ENCODE data around the gene C12orf42. TPM values are rescaled to one million over a fixed set of nuclear protein-coding genes. Genes with fewer than 3 reads are reported as not detected.

The C12orf42 gene
- total and polyA plus RNA-seq, 4 donors, result 0.14 to 0.17 TPM; not detected in 2

DNA sequence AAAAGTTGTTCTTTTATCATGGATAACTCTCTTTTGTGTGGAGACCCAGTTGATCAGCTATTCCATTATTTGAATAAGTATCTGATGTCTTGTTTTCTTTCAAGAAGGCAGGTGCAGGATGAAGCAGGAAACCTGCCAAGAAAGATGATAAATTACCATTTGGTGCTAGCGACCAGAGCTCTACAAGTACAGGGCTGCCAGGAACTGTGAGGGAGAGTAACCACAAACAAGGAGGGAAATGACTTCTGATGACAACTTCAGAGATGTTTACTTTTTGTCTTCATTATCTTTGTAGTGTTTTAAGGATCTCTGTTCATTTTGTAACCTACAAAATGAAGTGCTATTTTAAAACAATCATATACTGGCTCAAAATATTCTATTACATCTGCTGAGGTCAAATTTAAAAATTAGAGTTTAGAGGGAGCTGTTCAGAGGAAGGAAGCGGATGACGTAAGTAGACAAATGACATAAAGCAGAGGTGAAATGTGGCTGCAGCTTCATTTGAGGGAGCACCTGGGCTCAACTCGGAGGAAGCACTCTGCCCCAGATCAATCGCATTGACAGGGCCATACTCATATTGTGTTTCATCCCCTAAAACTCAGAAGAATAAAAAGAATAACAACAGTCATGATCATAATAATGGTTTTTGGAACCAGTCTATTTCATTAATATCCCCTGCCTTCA, 226.8 kb downstream of the C12orf42 start:
- Histone ChIP-seq H3K9ac (ENCODE audit: low read depth in 1 of 2, low read length in 2 of 2) (no peak overlapping the region), H3K4me1 (ENCODE audit: control insufficient read depth in 4 of 4, insufficient read depth in 4 of 4, low read length in 3 of 4) (no peaks in the 10 kb centered on the region), H3K4me3 (ENCODE audit: low read depth in 1 of 3, low read length in 3 of 3) (no peak overlapping the region), H3K27ac (ENCODE audit: low read depth in 1 of 2, low read length in 2 of 2) (no peak overlapping the region), H3K36me3 (ENCODE audit: control insufficient read depth in 4 of 4, insufficient read depth in 3 of 4, low read depth in 1 of 4, low read length in 3 of 4) (no peaks in the 10 kb centered on the region), H3K9me3 (ENCODE audit: control insufficient read depth in 4 of 4, low read length in 3 of 4) (no peaks in the 10 kb centered on the region), H3K27me3 (ENCODE audit: control insufficient read depth in 4 of 4, insufficient read depth in 4 of 4, low read length in 3 of 4) (no peaks in the 10 kb centered on the region)
- 67% methylated on average over 5 of the region's 5 CpGs for WGBS
- TF ChIP-seq ZBTB33 (IDR thresholded peaks at IDR 0.05), result no peak
- no peak for DNase-seq (ENCODE audit: low spot score)

GRCh38 chr12:103257763-103258162, 238.0 kb downstream of the C12orf42 start:
- Histone ChIP-seq H3K9me3 (ENCODE audit: control insufficient read depth in 4 of 4, low read length in 3 of 4) (no peaks in the 10 kb centered on the region), H3K27ac (ENCODE audit: low read depth in 1 of 2, low read length in 2 of 2) (no peak overlapping the region), H3K36me3 (ENCODE audit: control insufficient read depth in 4 of 4, insufficient read depth in 3 of 4, low read depth in 1 of 4, low read length in 3 of 4) (no peaks in the 10 kb centered on the region), H3K9ac (ENCODE audit: low read depth in 1 of 2, low read length in 2 of 2) (no peak overlapping the region), H3K4me1 (ENCODE audit: control insufficient read depth in 4 of 4, insufficient read depth in 4 of 4, low read length in 3 of 4) (no peaks in the 10 kb centered on the region), H3K4me3 (ENCODE audit: low read depth in 1 of 3, low read length in 3 of 3) (no peak overlapping the region), H3K27me3 (ENCODE audit: control insufficient read depth in 4 of 4, insufficient read depth in 4 of 4, low read length in 3 of 4) (no peaks in the 10 kb centered on the region)
- WGBS, result 69% methylated on average over 2 of the region's 2 CpGs
- no peak for TF ChIP-seq GABPA (IDR thresholded peaks at IDR 0.05 in 1 of 2, conservative IDR thresholded peaks at IDR 0.05 in 1 of 2)
- no peak for TF ChIP-seq ZBTB33 (IDR thresholded peaks at IDR 0.05)
- no peak for DNase-seq (ENCODE audit: low spot score)

Other genes starting within 250 kb of the C12orf42 start
- gene STAB2, start 91.3 kb upstream of the C12orf42 start, total RNA-seq, result 10 to 100 TPM; 21.6 to 42.6 TPM
- gene STAB2, start 91.3 kb upstream of the C12orf42 start, polyA plus RNA-seq, result 10 to 100 TPM in 1 of 2 donors, 1 to 10 TPM in 1; 3.4 to 11.5 TPM

Measured in liver (tissue), 9 donors.